Hematopoietic multipotent progenitor cell treated with erythropoietin and hydrocortisone succinate and interleukin-3 and kit ligand, for 4 days (in vitro differentiated cells): ENCODE results near the gene IL4R.

Experiments used
- DNase-seq: peaks from one replicate; pipeline ENCODE4 v3.0.0-alpha.2; 2015

IL4R gene

DNA sequence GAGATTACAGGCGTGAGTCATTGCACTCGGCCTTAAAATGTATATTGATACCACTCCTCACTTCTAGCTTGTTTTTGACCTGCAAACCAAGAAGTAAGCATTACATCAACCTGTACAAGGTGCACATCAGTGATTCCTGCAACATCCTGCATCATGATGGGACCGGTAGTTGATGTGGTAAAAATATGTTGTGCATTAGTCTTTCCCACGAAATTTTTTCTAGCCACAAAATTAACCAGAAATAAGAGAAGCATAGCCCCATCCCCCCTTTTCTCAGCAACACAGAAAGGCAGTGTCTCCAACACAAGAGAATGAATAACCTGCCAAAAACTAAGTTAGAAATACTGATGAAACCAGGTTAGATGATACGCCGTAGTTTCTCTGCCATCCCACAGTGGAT, 24.1 kb upstream of the IL4R start:
- no peak for DNase-seq

GRCh38 chr16:27290562-27290961, 23.2 kb upstream of the IL4R start:
- no peak for DNase-seq

DNA sequence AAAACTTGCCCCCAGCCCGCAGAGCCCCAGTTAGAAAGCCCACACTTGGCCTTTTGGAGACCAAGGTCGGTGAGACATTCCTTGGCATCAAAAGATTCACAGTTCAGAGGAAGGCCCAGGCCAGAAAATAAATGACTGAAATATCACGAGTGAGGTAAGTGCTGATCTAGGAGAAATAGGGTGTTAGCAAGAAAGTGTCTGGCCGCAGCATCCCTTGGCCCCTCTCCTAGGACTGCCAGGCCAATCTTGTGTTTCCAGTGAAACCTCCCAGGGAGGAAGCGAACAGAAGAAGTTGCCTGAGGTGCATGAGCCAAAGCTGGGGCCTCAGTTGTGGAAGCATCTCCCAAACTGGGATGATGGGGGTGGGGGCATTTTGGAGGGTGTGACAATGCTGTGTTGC, 22.7 kb upstream of the IL4R start:
- no peak for DNase-seq

DNA sequence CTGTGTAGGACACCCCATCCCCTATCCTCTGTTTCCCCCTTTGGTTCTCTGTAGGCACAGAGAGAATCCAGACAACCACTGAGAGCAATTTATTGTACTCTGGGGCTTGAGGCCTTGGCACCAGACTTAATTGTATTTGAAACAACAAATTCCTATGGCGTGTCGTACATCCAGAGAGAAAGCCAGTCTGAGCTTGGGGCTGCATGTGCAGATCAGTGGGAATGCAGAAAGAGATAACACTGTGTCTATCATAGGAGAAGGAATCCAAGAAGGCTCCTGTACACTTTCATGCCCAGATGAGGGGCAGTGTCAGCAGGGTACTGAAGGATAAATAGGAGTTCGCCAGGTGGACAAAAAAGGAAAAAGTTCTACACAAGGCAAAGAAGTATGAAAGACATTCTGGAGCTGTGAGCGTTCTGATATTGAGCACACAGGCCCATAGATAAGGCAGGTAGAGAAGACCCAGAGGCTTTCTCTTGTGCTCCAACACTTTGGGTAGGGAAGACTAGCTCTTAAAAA, 22.0 kb upstream of the IL4R start:
- no peak for DNase-seq

GRCh38 chr16:27293343-27293742, 20.4 kb upstream of the IL4R start:
- no peak for DNase-seq

DNA sequence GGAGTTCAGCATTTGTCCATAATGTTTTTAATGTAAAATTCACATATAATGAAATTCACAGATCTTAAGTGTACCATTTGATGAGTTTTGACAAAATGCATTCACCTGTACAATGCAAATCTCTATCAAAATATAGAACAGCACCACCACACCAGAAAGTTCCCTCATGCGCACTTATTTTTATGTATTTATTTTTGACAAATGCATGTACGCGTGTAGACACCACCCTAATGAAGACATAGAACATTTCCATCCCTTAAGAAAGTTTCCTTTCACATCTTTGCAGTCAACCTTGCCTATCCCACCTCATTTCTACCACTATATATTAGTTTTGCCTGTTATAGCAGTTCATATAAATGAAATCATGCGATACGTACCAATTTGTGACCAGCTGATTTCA, 15.6 kb upstream of the IL4R start:
- no peak for DNase-seq

DNA sequence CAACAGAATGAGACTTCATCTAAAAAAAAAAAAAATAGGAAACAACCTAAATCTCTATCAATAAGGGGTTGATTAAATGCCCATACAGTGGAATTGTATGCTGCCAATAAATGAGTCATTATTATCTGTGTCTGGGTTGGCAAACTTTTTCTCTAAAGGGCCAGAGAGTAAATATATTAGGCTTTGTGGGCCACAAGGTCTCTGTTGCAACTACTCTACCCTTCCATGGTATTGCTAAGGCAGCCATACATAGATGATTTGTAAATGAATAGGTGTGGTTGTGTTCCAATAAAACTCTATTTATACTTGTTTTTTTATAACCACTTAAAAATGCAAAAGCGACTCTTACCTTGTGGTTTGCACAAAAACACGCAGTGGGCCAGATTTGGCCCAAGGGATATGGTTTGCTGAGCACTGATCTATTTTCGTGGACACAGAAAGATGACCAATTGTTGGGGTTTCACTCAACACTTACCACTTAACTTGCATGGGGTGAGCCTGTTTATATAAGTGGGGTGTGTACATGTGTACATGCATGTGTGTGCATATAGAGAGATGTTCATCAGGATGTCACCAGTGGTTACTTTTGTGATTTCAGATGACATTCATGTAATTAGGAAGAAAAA, 12.4 kb upstream of the IL4R start:
- no peak for DNase-seq

- no peak for DNase-seq
Observed at GRCh38 chr16:27302126-27302525, 11.6 kb upstream of the IL4R start.

DNA sequence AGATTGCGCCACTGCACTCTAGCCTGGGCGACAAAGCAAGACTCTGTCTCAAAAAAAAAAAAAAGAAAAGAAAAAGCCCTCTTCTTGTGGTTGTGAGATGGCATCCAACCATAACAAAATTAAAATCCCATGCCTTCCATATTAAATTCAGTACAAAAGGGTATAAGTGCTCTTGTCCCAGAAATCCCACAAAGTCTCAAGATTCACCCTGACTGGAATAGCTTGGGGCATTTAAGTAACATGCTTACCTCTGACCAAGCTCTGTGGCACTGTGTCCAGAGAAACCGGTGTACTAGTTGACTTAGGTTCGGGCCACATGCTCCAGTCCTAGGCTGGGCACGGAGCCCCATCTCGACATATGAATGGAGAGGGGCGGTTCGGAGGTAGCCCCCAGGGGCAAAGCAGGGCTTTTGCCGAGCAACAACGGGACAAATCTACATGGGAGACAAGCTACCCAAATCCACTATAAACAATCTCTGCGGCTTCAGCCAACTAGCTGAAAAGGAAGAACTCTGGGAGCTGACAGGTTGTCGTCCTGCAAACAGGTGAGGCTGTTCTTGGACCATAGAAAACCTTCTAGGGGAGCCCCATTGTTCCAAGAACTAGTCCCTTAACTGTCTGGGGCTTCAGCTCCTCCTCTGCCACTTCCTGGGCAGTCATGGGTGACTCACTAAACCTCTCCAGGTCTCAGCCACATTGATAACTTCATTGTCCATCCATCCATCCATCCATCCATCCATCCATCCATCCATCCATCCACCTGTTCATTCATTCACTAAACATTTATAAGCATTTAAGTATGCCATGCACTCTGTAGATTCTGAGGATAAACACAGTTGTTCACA, 10.3 kb upstream of the IL4R start:
- DNase-seq, result no peak

GRCh38 chr16:27304102-27304501, 9.7 kb upstream of the IL4R start:
- DNase-seq, result no peak

- peak; percentile 45 for DNase-seq
Observed at GRCh38 chr16:27304881-27305745, 8.7 kb upstream of the IL4R start.

- no peak for DNase-seq
Observed at GRCh38 chr16:27305839-27306442, 7.8 kb upstream of the IL4R start.

- no peak for DNase-seq
Observed at GRCh38 chr16:27308792-27309191, 5.0 kb upstream of the IL4R start.

GRCh38 chr16:27310576-27311447, 3.0 kb upstream of the IL4R start:
- DNase-seq, result no peak

DNA sequence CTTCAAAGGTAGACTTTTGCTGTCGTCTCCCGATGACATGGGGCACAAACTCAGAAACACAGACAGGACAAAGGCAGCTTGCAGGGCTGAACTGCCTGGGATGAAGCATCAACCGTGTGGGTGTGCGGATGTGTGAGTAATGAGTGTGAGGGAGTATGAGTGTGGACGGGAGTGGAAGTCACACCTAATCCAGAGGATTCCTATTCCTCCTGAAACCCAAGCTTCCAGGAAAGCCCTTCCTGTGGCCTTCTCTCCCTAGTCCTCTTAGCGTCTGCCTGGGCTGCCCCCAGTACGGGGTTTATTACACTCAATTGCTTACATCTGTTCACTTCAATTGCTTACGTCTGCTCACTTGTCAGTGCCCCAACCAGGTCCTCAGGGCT, 2.3 kb upstream of the IL4R start:
- DNase-seq, result no peak

- no peak for DNase-seq
Observed at GRCh38 chr16:27311897-27312303, 1.9 kb upstream of the IL4R start.

DNA sequence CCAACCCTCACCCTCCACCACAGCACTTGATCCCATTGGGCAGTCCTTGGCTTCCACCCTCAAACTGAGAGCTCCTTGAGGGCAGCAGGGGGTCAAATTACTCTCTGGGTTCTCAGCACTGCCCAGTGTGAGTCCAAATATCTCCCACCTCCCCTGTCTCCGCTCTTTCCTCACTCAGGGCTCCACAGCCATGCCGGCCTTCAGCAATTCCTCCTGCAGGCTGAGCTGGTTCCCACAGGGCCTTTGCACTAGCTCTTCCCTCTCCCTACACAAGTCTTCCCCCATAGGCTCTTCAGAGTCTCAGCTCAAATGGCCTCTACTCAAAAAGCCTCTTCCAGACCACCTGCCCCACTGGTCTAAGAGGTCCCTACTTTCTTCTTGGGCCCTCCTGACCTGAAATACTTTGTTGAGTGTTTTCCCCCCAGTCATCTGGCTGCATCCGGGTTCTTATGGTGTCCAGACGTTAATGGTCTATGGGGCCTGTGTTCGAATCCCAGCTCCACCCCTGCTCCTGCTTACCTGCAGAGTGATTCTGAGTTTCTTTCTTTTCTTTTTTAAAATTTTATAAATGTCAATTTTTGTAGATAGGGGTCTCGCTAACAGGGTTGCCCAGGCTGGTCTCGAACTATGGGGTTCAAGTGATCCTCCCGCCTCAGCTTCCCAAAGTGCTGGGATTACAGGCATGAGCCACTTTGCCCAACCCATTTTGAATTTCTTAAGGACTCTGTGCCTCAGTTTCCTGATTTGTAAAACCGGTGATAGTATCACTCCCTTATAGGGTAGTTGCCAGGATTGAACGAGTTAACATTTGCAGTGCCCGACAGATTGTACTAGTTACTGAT, 973 bp upstream of the IL4R start:
- DNase-seq, result no peak

DNA sequence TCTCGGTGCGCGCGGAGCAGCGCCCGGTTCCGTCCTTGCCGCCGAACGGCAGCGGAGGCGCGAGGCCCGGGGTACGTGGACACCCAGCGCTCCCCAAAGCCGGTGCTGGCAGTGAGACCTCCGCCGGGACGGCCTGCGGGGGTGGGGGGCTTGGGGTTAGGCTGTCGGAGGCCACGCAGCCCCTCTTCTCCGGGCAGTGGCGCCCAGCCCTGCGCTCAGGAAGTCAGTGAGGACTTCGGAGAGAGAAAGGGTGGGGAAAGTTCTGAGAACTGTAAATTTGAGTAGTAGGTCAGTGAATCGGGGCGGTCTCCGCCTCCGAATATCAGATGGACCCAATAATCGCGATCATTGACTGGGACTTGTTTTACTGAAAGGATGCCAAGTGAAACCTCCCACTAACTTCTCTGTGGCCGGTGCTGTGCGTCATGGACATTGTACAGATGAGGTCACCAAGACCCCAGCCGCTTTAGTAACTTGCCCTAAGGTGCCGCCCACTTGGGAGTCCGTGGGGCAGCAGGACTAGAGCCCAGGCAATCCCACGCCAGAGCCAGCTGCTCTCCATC, 468 bp downstream of the IL4R start:
- peak; percentile 76 for DNase-seq

- DNase-seq, result no peak
Observed at GRCh38 chr16:27314986-27315332, 1.2 kb downstream of the IL4R start.

GRCh38 chr16:27315333-27316037, 1.7 kb downstream of the IL4R start:
- peak; percentile 64 for DNase-seq
